ENCODE results near the gene LPIN1.

The LPIN1 gene

DNA sequence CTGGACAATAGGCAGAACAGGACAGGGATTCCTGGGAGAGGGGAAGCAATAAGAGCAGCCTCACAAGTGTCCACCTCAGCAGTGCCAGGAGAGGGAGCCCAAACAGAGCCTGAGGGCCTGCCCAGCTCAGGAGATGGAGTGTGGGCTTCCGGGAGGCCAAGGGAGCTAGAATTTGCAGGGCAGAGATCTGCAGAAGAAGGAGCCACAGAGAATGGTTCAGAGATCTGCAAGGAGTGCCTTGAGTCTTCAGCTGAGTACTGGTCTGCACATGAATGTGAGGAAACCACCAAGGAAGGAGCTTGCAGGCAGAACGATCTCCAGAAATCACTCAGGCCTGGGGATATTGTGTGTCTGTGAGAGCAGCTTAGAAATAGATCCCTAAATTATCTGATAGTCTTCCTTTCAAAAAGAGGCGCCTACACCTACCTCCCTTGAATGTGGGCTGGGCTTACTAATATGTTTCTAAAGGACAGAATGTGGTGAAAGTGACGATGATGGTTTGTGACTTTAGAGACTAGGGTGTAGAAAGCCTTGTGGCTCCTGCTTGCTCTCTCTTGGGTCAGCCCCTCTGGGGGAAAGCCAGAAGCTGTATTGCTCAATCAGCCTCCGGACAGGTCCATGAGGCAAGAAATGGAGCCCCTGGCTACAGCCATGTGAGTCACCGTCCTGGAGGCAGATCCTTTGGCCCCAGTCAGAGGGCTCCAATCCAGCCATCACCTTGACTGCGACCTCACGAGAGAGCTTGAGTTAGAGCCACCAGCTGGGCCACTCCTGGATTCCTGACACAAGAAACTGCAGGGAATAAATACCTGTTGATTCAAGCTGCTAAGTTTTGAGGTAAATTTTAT, 7.6 kb upstream of the LPIN1 start:
- no peak overlapping the region for H3K4me3 ChIP-seq (ENCODE audit: low read depth, low read length)
- DNase-seq (ENCODE audit: low read depth), result peak; percentile 84
- TF ChIP-seq MYC (IDR thresholded peaks at IDR 0.05; ENCODE audit: low read depth, low read length), result no peak; the same call in 1 of the 2 replicates
- TF ChIP-seq, protein P1, sequence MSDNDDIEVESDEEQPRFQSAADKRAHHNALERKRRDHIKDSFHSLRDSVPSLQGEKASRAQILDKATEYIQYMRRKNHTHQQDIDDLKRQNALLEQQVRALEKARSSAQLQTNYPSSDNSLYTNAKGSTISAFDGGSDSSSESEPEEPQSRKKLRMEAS (IDR thresholded peaks at IDR 0.05; ENCODE audit: low read depth, low read length), result peak; percentile 55; the same call in 1 of the 2 replicates
- TF ChIP-seq, protein P2, sequence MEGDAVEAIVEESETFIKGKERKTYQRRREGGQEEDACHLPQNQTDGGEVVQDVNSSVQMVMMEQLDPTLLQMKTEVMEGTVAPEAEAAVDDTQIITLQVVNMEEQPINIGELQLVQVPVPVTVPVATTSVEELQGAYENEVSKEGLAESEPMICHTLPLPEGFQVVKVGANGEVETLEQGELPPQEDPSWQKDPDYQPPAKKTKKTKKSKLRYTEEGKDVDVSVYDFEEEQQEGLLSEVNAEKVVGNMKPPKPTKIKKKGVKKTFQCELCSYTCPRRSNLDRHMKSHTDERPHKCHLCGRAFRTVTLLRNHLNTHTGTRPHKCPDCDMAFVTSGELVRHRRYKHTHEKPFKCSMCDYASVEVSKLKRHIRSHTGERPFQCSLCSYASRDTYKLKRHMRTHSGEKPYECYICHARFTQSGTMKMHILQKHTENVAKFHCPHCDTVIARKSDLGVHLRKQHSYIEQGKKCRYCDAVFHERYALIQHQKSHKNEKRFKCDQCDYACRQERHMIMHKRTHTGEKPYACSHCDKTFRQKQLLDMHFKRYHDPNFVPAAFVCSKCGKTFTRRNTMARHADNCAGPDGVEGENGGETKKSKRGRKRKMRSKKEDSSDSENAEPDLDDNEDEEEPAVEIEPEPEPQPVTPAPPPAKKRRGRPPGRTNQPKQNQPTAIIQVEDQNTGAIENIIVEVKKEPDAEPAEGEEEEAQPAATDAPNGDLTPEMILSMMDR (IDR thresholded peaks at IDR 0.05; ENCODE audit: low read depth, low read length), result peak; percentile 69

DNA sequence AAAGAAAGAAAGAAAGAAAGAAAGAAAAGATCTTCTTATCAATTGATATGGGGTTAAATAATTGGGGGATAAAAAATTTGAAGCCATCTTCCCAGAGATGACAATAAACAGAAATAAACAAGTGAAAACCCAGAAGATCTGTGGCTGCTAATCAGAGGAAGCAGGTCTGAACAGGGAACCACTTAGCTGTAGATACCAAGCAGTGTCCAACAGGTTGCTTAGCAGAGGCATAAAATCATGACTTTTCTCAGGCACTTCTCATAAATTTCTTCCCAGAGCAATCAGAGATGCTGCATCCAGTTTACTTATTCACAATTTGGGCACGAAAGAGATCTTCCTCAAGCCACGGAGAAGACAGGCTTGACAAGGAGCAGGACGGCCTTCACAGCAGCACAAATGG, 5.7 kb upstream of the LPIN1 start:
- no peak overlapping the region for H3K4me3 ChIP-seq (ENCODE audit: low read depth, low read length)
- TF ChIP-seq MYC (IDR thresholded peaks at IDR 0.05; ENCODE audit: low read depth, low read length) (no peak), POLR2A (IDR thresholded peaks at IDR 0.05; ENCODE audit: extremely low read depth, insufficient read length) (no peak)
- TF ChIP-seq, protein P2 (IDR thresholded peaks at IDR 0.05; ENCODE audit: low read depth, low read length), result no peak
- TF ChIP-seq, protein P1 (IDR thresholded peaks at IDR 0.05; ENCODE audit: low read depth, low read length), result no peak
- DNase-seq (ENCODE audit: low read depth), result no peak

DNA sequence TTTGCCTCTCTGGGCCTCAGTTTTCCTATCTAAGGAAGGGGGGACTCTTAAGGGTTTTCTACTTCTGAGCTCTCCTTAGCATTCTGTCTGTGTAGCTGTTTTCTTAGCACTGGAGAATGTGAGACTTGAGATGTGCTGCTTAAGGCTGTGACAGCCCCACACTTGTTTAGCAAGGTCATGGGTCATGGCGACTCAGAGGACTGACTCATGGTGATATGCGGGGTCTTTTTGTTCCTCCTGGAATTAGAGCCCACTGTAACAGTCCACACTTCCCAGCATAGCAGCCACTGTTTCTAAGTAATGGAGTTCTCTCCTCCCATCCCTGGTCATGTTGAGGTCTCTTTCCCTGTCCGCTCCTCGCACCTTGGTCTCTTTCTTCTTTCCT, 4.1 kb upstream of the LPIN1 start:
- H3K4me3 ChIP-seq (ENCODE audit: low read depth, low read length), result no peak overlapping the region
- DNase-seq (ENCODE audit: low read depth), result no peak
- TF ChIP-seq MYC (IDR thresholded peaks at IDR 0.05; ENCODE audit: low read depth, low read length), result no peak
- TF ChIP-seq, protein P1 (IDR thresholded peaks at IDR 0.05; ENCODE audit: low read depth, low read length), result no peak
- TF ChIP-seq, protein P2 (IDR thresholded peaks at IDR 0.05; ENCODE audit: low read depth, low read length), result no peak
- TF ChIP-seq POLR2A (IDR thresholded peaks at IDR 0.05; ENCODE audit: extremely low read depth, insufficient read length), result no peak

DNA sequence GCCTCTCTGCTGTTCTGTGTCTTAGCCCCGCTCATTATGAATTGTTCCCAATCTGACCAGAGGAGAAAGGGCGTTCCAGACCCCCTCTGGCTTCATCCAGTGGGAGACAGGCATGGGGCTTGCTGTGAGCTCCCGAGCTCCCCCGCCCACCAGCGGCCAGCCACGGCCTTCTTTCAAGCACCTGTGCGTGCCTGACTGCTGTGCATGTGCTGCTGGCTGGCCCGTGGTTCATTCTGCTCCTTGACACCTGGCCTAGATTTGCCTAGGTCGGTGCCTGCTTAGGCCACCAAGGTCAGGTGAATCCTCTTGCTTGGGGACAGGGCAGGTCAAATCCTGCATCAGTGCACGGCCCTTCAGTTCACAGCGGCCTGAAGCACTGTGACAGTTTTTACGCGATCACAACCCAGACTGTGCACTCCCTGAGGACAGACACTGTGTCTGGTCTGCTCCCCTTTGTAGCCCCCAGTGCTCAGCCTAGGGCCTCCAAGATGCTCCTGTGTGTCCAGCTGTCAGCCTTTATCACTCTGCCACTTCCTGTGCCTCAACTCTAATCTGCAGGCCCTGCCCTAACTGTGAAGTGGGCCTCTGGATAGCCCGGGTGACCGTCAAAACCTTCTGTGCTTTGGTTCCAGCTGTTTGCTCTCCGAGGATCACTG, 3.6 kb upstream of the LPIN1 start:
- TF ChIP-seq POLR2A (IDR thresholded peaks at IDR 0.05; ENCODE audit: extremely low read depth, insufficient read length) (no peak), MYC (IDR thresholded peaks at IDR 0.05; ENCODE audit: low read depth, low read length) (no peak)
- TF ChIP-seq, protein P2 (IDR thresholded peaks at IDR 0.05; ENCODE audit: low read depth, low read length), result no peak
- TF ChIP-seq, protein P1 (IDR thresholded peaks at IDR 0.05; ENCODE audit: low read depth, low read length), result no peak
- no peak overlapping the region for H3K4me3 ChIP-seq (ENCODE audit: low read depth, low read length)
- DNase-seq (ENCODE audit: low read depth), result no peak

DNA sequence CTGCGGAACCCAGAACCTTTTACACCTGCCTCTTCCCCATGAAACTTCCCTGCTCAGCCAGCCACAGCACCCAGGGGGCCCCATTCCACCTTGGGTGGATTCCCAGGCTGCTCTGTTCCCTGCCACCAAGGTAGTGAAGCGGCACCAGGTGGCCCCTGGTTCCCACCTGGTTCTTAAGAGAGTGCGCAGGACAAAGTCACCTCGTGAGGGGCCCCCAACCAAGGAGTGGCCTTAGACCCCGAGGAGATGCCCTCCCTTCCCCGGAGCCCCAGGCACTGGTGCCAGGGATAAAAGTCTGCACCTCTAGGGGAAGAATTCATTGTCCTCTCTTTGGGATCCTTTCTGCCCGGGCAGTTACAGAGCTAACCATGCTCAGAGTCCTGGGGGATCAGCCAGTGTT, 3.1 kb upstream of the LPIN1 start:
- no peak overlapping the region for H3K4me3 ChIP-seq (ENCODE audit: low read depth, low read length)
- TF ChIP-seq, protein P2 (IDR thresholded peaks at IDR 0.05; ENCODE audit: low read depth, low read length), result no peak
- TF ChIP-seq POLR2A (IDR thresholded peaks at IDR 0.05; ENCODE audit: extremely low read depth, insufficient read length) (no peak), MYC (IDR thresholded peaks at IDR 0.05; ENCODE audit: low read depth, low read length) (no peak)
- TF ChIP-seq, protein P1 (IDR thresholded peaks at IDR 0.05; ENCODE audit: low read depth, low read length), result no peak
- DNase-seq (ENCODE audit: low read depth), result no peak

Data from NB4 (cell line).